ENCODE data around the gene GALE. TPM values are rescaled to one million over a fixed set of nuclear protein-coding genes. Genes with fewer than 3 reads are reported as not detected.
A peak's percentile ranks its signal among the peaks of the same experiment; 100 is the strongest.

The GALE gene
- total and polyA plus RNA-seq, 2 donors (not counting 1 experiment from before 2014, with no cell fraction given) = 11.9 to 16.0 TPM

- no peak overlapping the region for H3K4me3 ChIP-seq (replicated peaks in 1 of 4; ENCODE audit: control extremely low read depth in 1 of 4, insufficient read depth in 1 of 4, low read depth in 3 of 4, low read length in 4 of 4)
- H3K79me2 ChIP-seq (ENCODE audit: control insufficient read depth, insufficient read depth, low read length) = no peaks in the 10 kb centered on the region
- H3K9me3 ChIP-seq (ENCODE audit: control insufficient read depth, insufficient read depth, low read depth, low read length) = no peaks in the 10 kb centered on the region
- no peak overlapping the region for H3K27ac ChIP-seq (ENCODE audit: insufficient read depth, low read length)
- no peak for DNase-seq (ENCODE audit: low read depth in 2 of 2)
- no peaks in the 10 kb centered on the region for H3K27me3 ChIP-seq (ENCODE audit: control insufficient read depth, insufficient read depth, low read length)
- no peak overlapping the region for H3K9ac ChIP-seq (ENCODE audit: insufficient read depth, low read length)
- H4K20me1 ChIP-seq (ENCODE audit: control insufficient read depth, extremely low read depth, insufficient read depth, low read length) = no peaks in the 10 kb centered on the region
- no peak for TF ChIP-seq CTCF (conservative IDR thresholded peaks at IDR 0.05 in 1 of 2, IDR thresholded peaks at IDR 0.05 in 1 of 2; ENCODE audit: low read depth in 1 of 2, low read length in 2 of 2)
- no peak for TF ChIP-seq EZH2 (IDR thresholded peaks at IDR 0.05; ENCODE audit: low read length, missing control alignments)
- H2AFZ ChIP-seq (ENCODE audit: low read length) = no peak overlapping the region
- H3K36me3 ChIP-seq (ENCODE audit: control insufficient read depth, insufficient read depth, low read length) = peaks cover 7% of the 10 kb centered on the region
- H3K4me2 ChIP-seq (ENCODE audit: extremely low read depth, insufficient read depth, low read length) = no peak overlapping the region
- H3K4me1 ChIP-seq (ENCODE audit: control insufficient read depth, extremely low read depth, insufficient read depth, low read length) = peaks cover 8% of the 10 kb centered on the region
Measured at GRCh38 chr1:23801876-23802275, 1.3 kb upstream of the GALE start.

GRCh38 chr1:23801338-23801748 is 789 bp upstream of the GALE start:
- TF ChIP-seq EZH2 (IDR thresholded peaks at IDR 0.05; ENCODE audit: low read length, missing control alignments) (no peak), CTCF (conservative IDR thresholded peaks at IDR 0.05 in 1 of 2, IDR thresholded peaks at IDR 0.05 in 1 of 2; ENCODE audit: low read depth in 1 of 2, low read length in 2 of 2) (no peak)
- Histone ChIP-seq H3K36me3 (ENCODE audit: control insufficient read depth, insufficient read depth, low read length) (peaks cover 9% of the 10 kb centered on the region), H3K79me2 (ENCODE audit: control insufficient read depth, insufficient read depth, low read length) (no peaks in the 10 kb centered on the region), H3K27me3 (ENCODE audit: control insufficient read depth, insufficient read depth, low read length) (no peaks in the 10 kb centered on the region), H3K9me3 (ENCODE audit: control insufficient read depth, insufficient read depth, low read depth, low read length) (no peaks in the 10 kb centered on the region), H3K4me2 (ENCODE audit: extremely low read depth, insufficient read depth, low read length) (peak overlapping the region; percentile 82), H3K4me1 (ENCODE audit: control insufficient read depth, extremely low read depth, insufficient read depth, low read length) (peaks cover 8% of the 10 kb centered on the region), H4K20me1 (ENCODE audit: control insufficient read depth, extremely low read depth, insufficient read depth, low read length) (no peaks in the 10 kb centered on the region), H3K9ac (ENCODE audit: insufficient read depth, low read length) (peak overlapping the region; percentile 77), H2AFZ (ENCODE audit: low read length) (no peak overlapping the region), H3K27ac (ENCODE audit: insufficient read depth, low read length) (peak overlapping the region; percentile 63), H3K4me3 (replicated peaks in 1 of 4; ENCODE audit: control extremely low read depth in 1 of 4, insufficient read depth in 1 of 4, low read depth in 3 of 4, low read length in 4 of 4) (peak overlapping the region; percentile 51 to 89 (median 74))
- DNase-seq (ENCODE audit: low read depth in 2 of 2) = no peak

GRCh38 chr1:23799570-23800399 is 769 bp downstream of the GALE start:
- peak overlapping the region; percentile 77 for H3K9ac ChIP-seq (ENCODE audit: insufficient read depth, low read length)
- DNase-seq (ENCODE audit: low read depth in 2 of 2) = peak; percentile 73 to 83
- H3K27ac ChIP-seq (ENCODE audit: insufficient read depth, low read length) = peak overlapping the region; percentile 63
- peak overlapping the region; percentile 51 to 89 (median 78) for H3K4me3 ChIP-seq (replicated peaks in 1 of 4; ENCODE audit: control extremely low read depth in 1 of 4, insufficient read depth in 1 of 4, low read depth in 3 of 4, low read length in 4 of 4)
- no peaks in the 10 kb centered on the region for H3K27me3 ChIP-seq (ENCODE audit: control insufficient read depth, insufficient read depth, low read length)
- peaks cover 14% of the 10 kb centered on the region for H3K36me3 ChIP-seq (ENCODE audit: control insufficient read depth, insufficient read depth, low read length)
- peaks cover 8% of the 10 kb centered on the region for H3K4me1 ChIP-seq (ENCODE audit: control insufficient read depth, extremely low read depth, insufficient read depth, low read length)
- no peaks in the 10 kb centered on the region for H3K9me3 ChIP-seq (ENCODE audit: control insufficient read depth, insufficient read depth, low read depth, low read length)
- peak overlapping the region; percentile 100 for H3K4me2 ChIP-seq (ENCODE audit: extremely low read depth, insufficient read depth, low read length)
- peak overlapping the region; percentile 70 for H2AFZ ChIP-seq (ENCODE audit: low read length)
- H3K79me2 ChIP-seq (ENCODE audit: control insufficient read depth, insufficient read depth, low read length) = no peaks in the 10 kb centered on the region
- TF ChIP-seq CTCF (conservative IDR thresholded peaks at IDR 0.05 in 1 of 2, IDR thresholded peaks at IDR 0.05 in 1 of 2; ENCODE audit: low read depth in 1 of 2, low read length in 2 of 2) = no peak
- no peak for TF ChIP-seq EZH2 (IDR thresholded peaks at IDR 0.05; ENCODE audit: low read length, missing control alignments)
- no peaks in the 10 kb centered on the region for H4K20me1 ChIP-seq (ENCODE audit: control insufficient read depth, extremely low read depth, insufficient read depth, low read length)
